ENCODE results near the gene MAP3K5.

DNA sequence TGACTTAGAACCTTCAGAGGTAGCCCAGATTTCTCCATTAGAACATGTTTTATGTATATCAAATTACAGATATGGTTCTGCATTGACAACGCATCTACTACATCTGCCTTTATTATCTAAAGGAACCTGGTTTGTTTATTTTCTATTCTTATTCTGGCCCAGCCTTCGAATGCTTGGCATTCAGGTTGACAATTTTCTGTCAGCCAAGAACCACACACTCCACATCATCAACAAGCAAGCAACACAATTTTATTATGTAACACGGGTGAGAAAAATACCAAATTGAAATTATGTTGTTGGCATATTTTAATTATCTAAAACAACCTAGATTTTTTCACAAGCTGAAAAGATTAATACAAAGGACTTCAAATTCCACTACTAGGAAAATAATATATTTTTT, 14.6 kb downstream of the MAP3K5 start:
- TF ChIP-seq, protein P1, sequence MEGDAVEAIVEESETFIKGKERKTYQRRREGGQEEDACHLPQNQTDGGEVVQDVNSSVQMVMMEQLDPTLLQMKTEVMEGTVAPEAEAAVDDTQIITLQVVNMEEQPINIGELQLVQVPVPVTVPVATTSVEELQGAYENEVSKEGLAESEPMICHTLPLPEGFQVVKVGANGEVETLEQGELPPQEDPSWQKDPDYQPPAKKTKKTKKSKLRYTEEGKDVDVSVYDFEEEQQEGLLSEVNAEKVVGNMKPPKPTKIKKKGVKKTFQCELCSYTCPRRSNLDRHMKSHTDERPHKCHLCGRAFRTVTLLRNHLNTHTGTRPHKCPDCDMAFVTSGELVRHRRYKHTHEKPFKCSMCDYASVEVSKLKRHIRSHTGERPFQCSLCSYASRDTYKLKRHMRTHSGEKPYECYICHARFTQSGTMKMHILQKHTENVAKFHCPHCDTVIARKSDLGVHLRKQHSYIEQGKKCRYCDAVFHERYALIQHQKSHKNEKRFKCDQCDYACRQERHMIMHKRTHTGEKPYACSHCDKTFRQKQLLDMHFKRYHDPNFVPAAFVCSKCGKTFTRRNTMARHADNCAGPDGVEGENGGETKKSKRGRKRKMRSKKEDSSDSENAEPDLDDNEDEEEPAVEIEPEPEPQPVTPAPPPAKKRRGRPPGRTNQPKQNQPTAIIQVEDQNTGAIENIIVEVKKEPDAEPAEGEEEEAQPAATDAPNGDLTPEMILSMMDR (IDR thresholded peaks at IDR 0.05) = no peak
- TF ChIP-seq POLR2AphosphoS5 (IDR thresholded peaks at IDR 0.05) (no peak), POLR2A (IDR thresholded peaks at IDR 0.05) (no peak)
